Body of pancreas (tissue), 4 donors: ENCODE measurements around the gene HTN1.

Experiments used
- POLR2A ChIP-seq, 3 donors: fragments of 450-650 bp; IDR thresholded peaks; one replicate each; pipeline ENCODE4 v1.6.1; 2016; ENCODE audit warnings: antibody characterized with exemption in 3 of 3, mild to moderate bottlenecking in 2 of 3
- TF ChIP-seq, protein P1 (sequence below), 7 experiments: fragments of 450-650 bp in 4 of 7; fragments of 200-600 bp in 3 of 7; sonication (generic) in 3 of 7; IDR thresholded peaks; one replicate each; pipeline ENCODE4 v1.5.1; 2016 to 2019; ENCODE audit warnings: antibody characterized with exemption in 7 of 7

DNA sequence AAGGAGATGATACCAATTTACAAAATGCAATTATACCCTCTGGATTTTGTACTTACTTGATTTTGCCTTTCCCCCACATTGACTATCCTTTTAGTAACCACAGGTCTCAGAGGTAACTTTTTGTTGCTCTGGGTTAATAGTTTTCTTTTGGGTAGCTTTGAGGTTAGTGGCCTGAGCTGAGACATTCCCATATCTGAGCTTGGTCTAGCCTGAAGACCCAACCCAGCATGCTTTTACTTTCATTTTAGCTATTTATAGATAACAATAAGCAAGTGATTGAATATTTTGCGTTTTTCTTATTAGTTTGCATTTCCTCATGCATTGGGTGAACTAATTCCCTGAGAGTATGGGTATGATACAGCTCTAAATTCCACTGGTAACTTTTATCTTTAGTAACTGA lies 11.8 kb downstream of the HTN1 start:
- TF ChIP-seq POLR2A (IDR thresholded peaks at IDR 0.05) = no peak
- TF ChIP-seq, protein P1, sequence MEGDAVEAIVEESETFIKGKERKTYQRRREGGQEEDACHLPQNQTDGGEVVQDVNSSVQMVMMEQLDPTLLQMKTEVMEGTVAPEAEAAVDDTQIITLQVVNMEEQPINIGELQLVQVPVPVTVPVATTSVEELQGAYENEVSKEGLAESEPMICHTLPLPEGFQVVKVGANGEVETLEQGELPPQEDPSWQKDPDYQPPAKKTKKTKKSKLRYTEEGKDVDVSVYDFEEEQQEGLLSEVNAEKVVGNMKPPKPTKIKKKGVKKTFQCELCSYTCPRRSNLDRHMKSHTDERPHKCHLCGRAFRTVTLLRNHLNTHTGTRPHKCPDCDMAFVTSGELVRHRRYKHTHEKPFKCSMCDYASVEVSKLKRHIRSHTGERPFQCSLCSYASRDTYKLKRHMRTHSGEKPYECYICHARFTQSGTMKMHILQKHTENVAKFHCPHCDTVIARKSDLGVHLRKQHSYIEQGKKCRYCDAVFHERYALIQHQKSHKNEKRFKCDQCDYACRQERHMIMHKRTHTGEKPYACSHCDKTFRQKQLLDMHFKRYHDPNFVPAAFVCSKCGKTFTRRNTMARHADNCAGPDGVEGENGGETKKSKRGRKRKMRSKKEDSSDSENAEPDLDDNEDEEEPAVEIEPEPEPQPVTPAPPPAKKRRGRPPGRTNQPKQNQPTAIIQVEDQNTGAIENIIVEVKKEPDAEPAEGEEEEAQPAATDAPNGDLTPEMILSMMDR (IDR thresholded peaks at IDR 0.05) = no peak
